Endodermal cell (in vitro differentiated cells): ENCODE results near the gene TSEN54. TPM values are rescaled to one million over a fixed set of nuclear protein-coding genes. Genes with fewer than 3 reads are reported as not detected.
A peak's percentile ranks its signal among the peaks of the same experiment; 100 is the strongest.

Source experiments
- DNase-seq: peaks from one replicate; pipeline ENCODE4 v3.0.0-alpha.2; 2017
- H3K27ac ChIP-seq: 2 replicates; pipeline ENCODE4 v1.5.1; 2013; ENCODE audit warnings: mild to moderate bottlenecking, low read depth, low read length, moderate library complexity
- H3K27me3 ChIP-seq: 2 replicates; pipeline ENCODE4 v1.6.1; 2013; ENCODE audit warnings: mild to moderate bottlenecking, low read length, moderate library complexity; ENCODE audit not compliant: insufficient read depth, control insufficient read depth, poor library complexity, severe bottlenecking
- H3K36me3 ChIP-seq: 2 replicates; pipeline ENCODE4 v1.7.0; 2013; ENCODE audit warnings: mild to moderate bottlenecking, low read length, moderate library complexity; ENCODE audit not compliant: control insufficient read depth, insufficient read depth
- H3K4me1 ChIP-seq: one replicate; pipeline ENCODE4 v1.7.0; 2013; ENCODE audit warnings: low read length; ENCODE audit not compliant: control insufficient read depth, insufficient read depth
- H3K4me3 ChIP-seq: 2 replicates; pipeline ENCODE4 v1.5.1; 2013; ENCODE audit warnings: mild to moderate bottlenecking, low read length, moderate library complexity
- H3K9ac ChIP-seq: 2 replicates; pipeline ENCODE4 v1.6.1; 2013; ENCODE audit warnings: mild to moderate bottlenecking, low read length, moderate library complexity; ENCODE audit not compliant: poor library complexity, severe bottlenecking; ENCODE audit errors: extremely low read depth
- H3K9me3 ChIP-seq: 2 replicates; pipeline ENCODE4 v1.6.1; 2013; ENCODE audit warnings: mild to moderate bottlenecking, low read length, moderate library complexity; ENCODE audit not compliant: control insufficient read depth
- H3K27ac Mint-ChIP-seq: 2 replicates; pipeline ENCODE4 v1.8.0; 2020; ENCODE audit warnings: mixed read lengths
- H3K27me3 Mint-ChIP-seq: 2 replicates; pipeline ENCODE4 v1.8.0; 2021; ENCODE audit warnings: mild to moderate bottlenecking, mixed read lengths; ENCODE audit not compliant: insufficient read depth
- H3K36me3 Mint-ChIP-seq: 2 replicates; pipeline ENCODE4 v1.8.0; 2020; ENCODE audit warnings: low read depth, mixed read lengths
- H3K4me1 Mint-ChIP-seq: 2 replicates; pipeline ENCODE4 v1.8.0; 2020; ENCODE audit warnings: mixed read lengths
- H3K4me3 Mint-ChIP-seq: 2 replicates; pipeline ENCODE4 v1.8.0; 2020; ENCODE audit warnings: mild to moderate bottlenecking, moderate library complexity, mixed read lengths
- H3K9me3 Mint-ChIP-seq: 2 replicates; pipeline ENCODE4 v1.8.0; 2020; ENCODE audit warnings: mild to moderate bottlenecking, mixed read lengths
- WGBS, 2 experiments: methylation state at CpG; one replicate each; pipeline versions ENCODE4 v1.1.5 to v1.1.7; 2013; ENCODE audit warnings: missing lambda C conversion rate in 2 of 2, mixed read lengths in 1 of 2; ENCODE audit not compliant: insufficient coverage in 1 of 2, insufficient read length in 1 of 2; 5-methylcytosine and 5-hydroxymethylcytosine counted together
- total RNA-seq, 2 donors: library from RNA; stranded (reverse); fragmentation: NEBNext Ultra II Directional in 1 of 2; extraction: Animal tissue kit (Norgen Biotek cat#: 25700) in 1 of 2; gene quantifications; 2 replicates in 1 of 2; 3 replicates in 1 of 2; pipeline ENCODE4 v1.2.1, GENCODE V29; 2021
- TF ChIP-seq, protein P1 (sequence below): fragments of 200-600 bp; sonication (generic); conservative IDR thresholded peaks from 2 replicates; pipeline ENCODE4 v1.5.0; 2021; ENCODE audit warnings: antibody characterized with exemption, mild to moderate bottlenecking

Gene TSEN54
- total RNA-seq, 2 donors from 2014 or later: 37.7 to 39.1 TPM

DNA sequence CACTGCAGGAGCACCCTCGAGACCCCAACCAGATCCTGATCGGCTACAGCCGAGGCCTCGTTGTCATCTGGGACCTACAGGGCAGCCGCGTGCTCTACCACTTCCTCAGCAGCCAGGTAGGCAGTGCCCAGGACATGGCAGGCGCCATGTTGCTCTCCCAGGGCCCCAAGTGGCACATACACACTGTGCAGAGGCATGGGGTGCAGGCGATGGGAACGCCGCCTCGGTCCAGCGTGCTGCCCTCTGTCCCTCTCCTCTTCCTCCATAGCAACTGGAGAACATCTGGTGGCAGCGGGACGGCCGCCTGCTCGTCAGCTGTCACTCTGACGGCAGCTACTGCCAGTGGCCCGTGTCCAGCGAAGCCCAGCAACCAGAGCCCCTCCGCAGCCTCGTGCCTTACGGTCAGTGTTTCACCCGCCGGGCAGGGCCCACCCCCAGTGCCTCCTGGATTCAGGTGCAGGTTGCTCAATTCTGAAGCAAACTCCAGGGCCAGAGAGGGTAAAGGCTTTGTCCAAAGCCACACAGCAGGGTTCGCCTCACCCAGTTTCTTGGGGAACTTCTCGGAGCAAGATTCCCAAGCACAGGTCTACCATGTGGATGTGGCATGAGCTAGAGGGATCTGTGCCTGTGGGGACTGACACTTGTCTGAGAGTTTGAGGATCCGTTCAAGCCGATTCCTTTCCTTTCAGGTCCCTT, 46.9 kb downstream of the TSEN54 start:
- no peaks in the 10 kb centered on the region for H3K4me1 ChIP-seq
- Mint-ChIP-seq H3K4me1 (no peaks in the 10 kb centered on the region), H3K36me3 (peaks cover 47% of the 10 kb centered on the region), H3K27me3 (no peaks in the 10 kb centered on the region), H3K4me3 (no peak overlapping the region), H3K9me3 (no peaks in the 10 kb centered on the region), H3K27ac (no peak overlapping the region)
- no peak overlapping the region for H3K9ac ChIP-seq
- no peak for DNase-seq
- no peak overlapping the region for H3K4me3 ChIP-seq
- H3K36me3 ChIP-seq: peaks cover 7% of the 10 kb centered on the region
- 91 to 92% methylated on average over 15 to 28 of the region's 28 CpGs for WGBS, 2 experiments
- TF ChIP-seq, protein P1, sequence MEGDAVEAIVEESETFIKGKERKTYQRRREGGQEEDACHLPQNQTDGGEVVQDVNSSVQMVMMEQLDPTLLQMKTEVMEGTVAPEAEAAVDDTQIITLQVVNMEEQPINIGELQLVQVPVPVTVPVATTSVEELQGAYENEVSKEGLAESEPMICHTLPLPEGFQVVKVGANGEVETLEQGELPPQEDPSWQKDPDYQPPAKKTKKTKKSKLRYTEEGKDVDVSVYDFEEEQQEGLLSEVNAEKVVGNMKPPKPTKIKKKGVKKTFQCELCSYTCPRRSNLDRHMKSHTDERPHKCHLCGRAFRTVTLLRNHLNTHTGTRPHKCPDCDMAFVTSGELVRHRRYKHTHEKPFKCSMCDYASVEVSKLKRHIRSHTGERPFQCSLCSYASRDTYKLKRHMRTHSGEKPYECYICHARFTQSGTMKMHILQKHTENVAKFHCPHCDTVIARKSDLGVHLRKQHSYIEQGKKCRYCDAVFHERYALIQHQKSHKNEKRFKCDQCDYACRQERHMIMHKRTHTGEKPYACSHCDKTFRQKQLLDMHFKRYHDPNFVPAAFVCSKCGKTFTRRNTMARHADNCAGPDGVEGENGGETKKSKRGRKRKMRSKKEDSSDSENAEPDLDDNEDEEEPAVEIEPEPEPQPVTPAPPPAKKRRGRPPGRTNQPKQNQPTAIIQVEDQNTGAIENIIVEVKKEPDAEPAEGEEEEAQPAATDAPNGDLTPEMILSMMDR: no peak
- H3K9me3 ChIP-seq: no peaks in the 10 kb centered on the region
- H3K27me3 ChIP-seq: no peaks in the 10 kb centered on the region
- no peak overlapping the region for H3K27ac ChIP-seq

DNA sequence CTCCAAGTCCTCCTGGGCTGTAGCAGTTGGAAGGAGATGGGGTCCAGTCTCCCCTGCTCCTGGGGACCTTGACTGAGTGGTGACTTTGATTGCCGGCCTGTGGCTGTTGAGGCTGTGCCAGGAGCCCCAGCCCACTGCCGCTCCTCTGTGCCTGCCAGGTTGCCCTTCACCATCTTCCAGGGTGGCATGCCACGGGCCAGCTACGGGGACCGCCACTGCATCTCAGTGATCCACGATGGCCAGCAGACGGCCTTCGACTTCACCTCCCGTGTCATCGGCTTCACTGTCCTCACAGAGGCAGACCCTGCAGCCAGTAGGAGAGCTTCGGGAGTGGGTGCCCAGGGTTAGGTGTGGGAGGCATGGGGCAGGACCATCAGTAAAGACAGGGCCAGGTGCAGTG, 47.9 kb downstream of the TSEN54 start:
- TF ChIP-seq, protein P1: no peak
- Mint-ChIP-seq H3K4me1 (no peaks in the 10 kb centered on the region), H3K4me3 (no peak overlapping the region), H3K9me3 (no peaks in the 10 kb centered on the region), H3K36me3 (peaks cover 46% of the 10 kb centered on the region), H3K27ac (no peak overlapping the region), H3K27me3 (no peaks in the 10 kb centered on the region)
- Histone ChIP-seq H3K4me3 (no peak overlapping the region), H3K9me3 (no peaks in the 10 kb centered on the region), H3K4me1 (no peaks in the 10 kb centered on the region), H3K27ac (no peak overlapping the region), H3K36me3 (peaks cover 7% of the 10 kb centered on the region), H3K27me3 (no peaks in the 10 kb centered on the region), H3K9ac (no peak overlapping the region)
- 94 to 96% methylated on average over 11 of the region's 11 CpGs for WGBS, 2 experiments
- DNase-seq: peak; percentile 38

DNA sequence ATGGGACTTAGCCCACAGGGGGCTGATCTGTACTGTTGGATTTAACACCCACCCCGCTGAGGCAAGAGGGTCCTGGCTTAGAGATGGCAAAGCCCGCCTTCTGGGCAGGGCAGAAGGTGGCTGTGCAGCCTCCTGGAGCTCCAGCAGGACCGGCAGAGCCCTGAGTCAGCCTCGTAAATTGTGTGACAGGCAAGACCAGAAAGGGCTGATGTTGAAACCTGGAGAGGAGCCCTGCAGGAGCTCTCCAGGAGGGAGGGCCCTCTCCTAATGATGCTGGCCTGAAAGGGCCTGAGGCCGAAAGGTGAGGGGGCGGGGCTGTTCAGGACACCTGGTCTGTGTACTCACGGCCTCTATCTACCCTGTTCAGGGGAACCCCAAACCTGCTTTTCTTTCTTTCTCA, 48.7 kb downstream of the TSEN54 start:
- DNase-seq: peak; percentile 41
- Histone ChIP-seq H3K36me3 (peaks cover 7% of the 10 kb centered on the region), H3K9me3 (no peaks in the 10 kb centered on the region), H3K9ac (no peak overlapping the region), H3K27me3 (no peaks in the 10 kb centered on the region), H3K27ac (no peak overlapping the region), H3K4me1 (no peaks in the 10 kb centered on the region), H3K4me3 (no peak overlapping the region)
- no peaks in the 10 kb centered on the region for H3K27me3 Mint-ChIP-seq
- TF ChIP-seq, protein P1: no peak
- H3K27ac Mint-ChIP-seq: no peak overlapping the region
- H3K9me3 Mint-ChIP-seq: no peaks in the 10 kb centered on the region
- 87 to 94% methylated on average over 4 to 7 of the region's 7 CpGs for WGBS, 2 experiments
- peaks cover 38% of the 10 kb centered on the region for H3K36me3 Mint-ChIP-seq
- H3K4me3 Mint-ChIP-seq: no peak overlapping the region
- H3K4me1 Mint-ChIP-seq: no peaks in the 10 kb centered on the region
